Renal cortex interstitium (tissue), 11 donors: Measurements from ENCODE around the gene DHX36. TPM values are rescaled to one million over a fixed set of nuclear protein-coding genes. Genes with fewer than 3 reads are reported as not detected.

Source experiments
- DNase-seq, 11 donors: peaks; one replicate each; pipeline ENCODE4 v3.0.0-alpha.2; 2013; ENCODE audit warnings: low read depth in 9 of 11, low spot score in 4 of 11; ENCODE audit errors: extremely low read depth in 1 of 11
- polyA plus RNA-seq, 3 donors: library from polyadenylated mRNA; unstranded; fragments of 120-200 nt; gene quantifications; one replicate each; pipeline ENCODE4 v1.2.1, GENCODE V29; 2013; ENCODE audit not compliant: insufficient read length in 3 of 3

The DHX36 gene
- polyA plus RNA-seq, 3 donors = 74.7 to 95.9 (median 80.0) TPM

- no peak for DNase-seq
Measured at GRCh38 chr3:154241496-154241895, 82.8 kb downstream of the DHX36 start.

DNA sequence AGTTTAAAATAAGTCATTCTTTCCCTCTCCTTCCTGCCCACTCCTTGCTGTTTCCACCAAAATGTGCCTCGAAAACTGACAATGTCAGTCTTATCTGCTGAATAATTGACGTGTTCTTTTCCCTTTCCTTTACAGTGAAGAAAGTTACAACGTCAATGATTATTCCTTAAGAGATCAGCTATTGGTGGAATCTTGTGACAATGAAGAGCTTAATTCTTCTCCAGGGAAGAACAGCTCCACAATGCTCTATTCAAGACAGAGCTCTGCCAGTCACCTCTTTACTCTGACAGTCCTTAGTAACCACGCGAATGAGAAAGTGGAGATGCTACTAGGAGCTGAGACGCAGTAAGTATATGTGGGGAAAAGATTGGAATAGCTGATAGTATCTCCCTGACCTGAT is 84.1 kb downstream of the DHX36 start:
- no peak for DNase-seq

GRCh38 chr3:154236331-154236730 is 88.0 kb downstream of the DHX36 start:
- DNase-seq = no peak

GRCh38 chr3:154235330-154235729 is 89.0 kb downstream of the DHX36 start:
- DNase-seq = no peak

GRCh38 chr3:154229217-154229590 is 95.1 kb downstream of the DHX36 start:
- DNase-seq = no peak

GRCh38 chr3:154228561-154229216 is 95.6 kb downstream of the DHX36 start:
- DNase-seq = no peak

GRCh38 chr3:154227531-154227930 is 96.8 kb downstream of the DHX36 start:
- DNase-seq = peak in 4 of 11 donors; percentile 21 to 33 (median 23)

GRCh38 chr3:154225536-154225935 is 98.8 kb downstream of the DHX36 start:
- no peak for DNase-seq

- no peak for DNase-seq
Measured at GRCh38 chr3:154224866-154225265, 99.4 kb downstream of the DHX36 start.

GRCh38 chr3:154224366-154224765 is 99.9 kb downstream of the DHX36 start:
- no peak for DNase-seq

- DNase-seq = no peak
Measured at GRCh38 chr3:154223519-154223918, 100.8 kb downstream of the DHX36 start.

Other genes starting within 250 kb of the DHX36 start
- gene ARHGEF26, start 203.1 kb downstream of the DHX36 start, polyA plus RNA-seq = 10 to 100 TPM; 12.0 to 15.1 (median 12.7) TPM
- not detected for gene GPR149, start 105.7 kb upstream of the DHX36 start, polyA plus RNA-seq